ENCODE results near the gene C9orf152. TPM values are rescaled to one million over a fixed set of nuclear protein-coding genes. Genes with fewer than 3 reads are reported as not detected.

Gene C9orf152
- total RNA-seq, 3 donors from 2014 or later (not counting 1 experiment from before 2014, with no cell fraction given) = not detected

DNA sequence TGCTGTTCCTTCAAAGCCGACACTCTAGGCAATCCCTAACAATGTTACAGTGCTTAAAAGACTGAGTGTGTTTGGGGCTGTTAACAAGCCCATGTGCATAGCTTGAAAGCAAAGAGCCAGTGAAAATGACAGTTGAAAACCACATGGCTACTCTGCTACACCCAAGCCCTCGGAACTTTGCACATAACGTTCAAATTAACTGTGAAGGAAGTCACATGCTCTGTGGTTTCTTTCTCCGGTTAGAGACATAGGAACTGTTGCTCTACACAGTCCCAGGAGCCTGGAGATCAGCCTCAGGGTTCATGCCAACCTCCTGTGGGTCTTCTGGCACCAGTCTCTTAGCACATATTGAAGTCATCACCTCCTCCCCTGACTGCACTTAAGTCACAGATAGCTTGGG lies 51.1 kb downstream of the C9orf152 start:
- peaks cover 44% of the 10 kb centered on the region for H3K4me1 ChIP-seq (ENCODE audit: control insufficient read depth, insufficient read depth, low read length)
- H3K4me1 Mint-ChIP-seq = peaks cover 65 to 74% of the 10 kb centered on the region in 2 donors
- intact Hi-C loops (cut with micrococcal nuclease) = no loop called here
- H3K36me3 Mint-ChIP-seq = no peaks in the 10 kb centered on the region
- H3K36me3 ChIP-seq (ENCODE audit: control insufficient read depth, insufficient read depth, low read length) = peaks cover 14% of the 10 kb centered on the region
- H3K4me3 ChIP-seq (ENCODE audit: low read length) = no peak overlapping the region
- no peaks in the 10 kb centered on the region for H3K9me3 Mint-ChIP-seq
- 3% methylated on average over 4 of the region's 4 CpGs for WGBS (ENCODE audit: insufficient coverage)
- no peaks in the 10 kb centered on the region for H3K9me3 ChIP-seq (ENCODE audit: control insufficient read depth, insufficient read depth, low read length)
- TF ChIP-seq, protein P1, sequence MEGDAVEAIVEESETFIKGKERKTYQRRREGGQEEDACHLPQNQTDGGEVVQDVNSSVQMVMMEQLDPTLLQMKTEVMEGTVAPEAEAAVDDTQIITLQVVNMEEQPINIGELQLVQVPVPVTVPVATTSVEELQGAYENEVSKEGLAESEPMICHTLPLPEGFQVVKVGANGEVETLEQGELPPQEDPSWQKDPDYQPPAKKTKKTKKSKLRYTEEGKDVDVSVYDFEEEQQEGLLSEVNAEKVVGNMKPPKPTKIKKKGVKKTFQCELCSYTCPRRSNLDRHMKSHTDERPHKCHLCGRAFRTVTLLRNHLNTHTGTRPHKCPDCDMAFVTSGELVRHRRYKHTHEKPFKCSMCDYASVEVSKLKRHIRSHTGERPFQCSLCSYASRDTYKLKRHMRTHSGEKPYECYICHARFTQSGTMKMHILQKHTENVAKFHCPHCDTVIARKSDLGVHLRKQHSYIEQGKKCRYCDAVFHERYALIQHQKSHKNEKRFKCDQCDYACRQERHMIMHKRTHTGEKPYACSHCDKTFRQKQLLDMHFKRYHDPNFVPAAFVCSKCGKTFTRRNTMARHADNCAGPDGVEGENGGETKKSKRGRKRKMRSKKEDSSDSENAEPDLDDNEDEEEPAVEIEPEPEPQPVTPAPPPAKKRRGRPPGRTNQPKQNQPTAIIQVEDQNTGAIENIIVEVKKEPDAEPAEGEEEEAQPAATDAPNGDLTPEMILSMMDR (IDR thresholded peaks at IDR 0.05) = no peak
- DNase-seq (peak; percentile 22 to 71), ATAC-seq (peak; percentile 82 to 93 (median 92))
- H3K27me3 ChIP-seq (ENCODE audit: control insufficient read depth, insufficient read depth, low read length) = no peaks in the 10 kb centered on the region
- no peaks in the 10 kb centered on the region for H3K27me3 Mint-ChIP-seq (ENCODE audit: low read depth in 2 of 2)
- H3K27ac ChIP-seq (ENCODE audit: low read length) = peak overlapping the region; percentile 54
- H3K27ac Mint-ChIP-seq = peak overlapping the region; percentile 86 to 91
- peak overlapping the region; percentile 83 for H3K4me3 Mint-ChIP-seq

DNA sequence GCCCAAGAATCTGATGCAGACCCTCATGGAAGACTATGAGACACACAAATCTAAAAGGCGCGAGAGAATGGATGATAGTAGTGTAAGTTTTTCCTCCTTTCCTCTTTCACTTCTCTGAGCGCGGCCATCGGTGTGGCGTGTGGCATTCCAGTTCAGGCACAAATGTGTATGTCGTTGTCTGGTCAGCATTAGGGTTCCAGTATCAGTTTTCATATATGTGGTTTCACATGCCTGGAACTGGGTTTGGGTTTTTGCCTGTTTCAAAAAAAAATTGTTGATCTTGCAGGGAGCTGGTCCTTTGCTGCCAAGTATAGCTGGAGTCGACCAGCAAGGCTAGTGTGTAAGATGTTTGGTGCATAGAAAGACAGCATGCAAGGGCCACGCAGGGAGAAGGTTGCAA lies 51.5 kb downstream of the C9orf152 start:
- no peak overlapping the region for H3K4me3 ChIP-seq (ENCODE audit: low read length)
- H3K36me3 Mint-ChIP-seq = no peaks in the 10 kb centered on the region
- peaks cover 44% of the 10 kb centered on the region for H3K4me1 ChIP-seq (ENCODE audit: control insufficient read depth, insufficient read depth, low read length)
- no peaks in the 10 kb centered on the region for H3K27me3 Mint-ChIP-seq (ENCODE audit: low read depth in 2 of 2)
- intact Hi-C loops (cut with micrococcal nuclease) = no loop called here
- H3K9me3 Mint-ChIP-seq = no peaks in the 10 kb centered on the region
- peaks cover 65 to 74% of the 10 kb centered on the region in 2 donors for H3K4me1 Mint-ChIP-seq
- peak overlapping the region; percentile 83 for H3K4me3 Mint-ChIP-seq
- TF ChIP-seq, protein P1 (IDR thresholded peaks at IDR 0.05) = no peak
- DNase-seq = no peak
- peaks cover 14% of the 10 kb centered on the region for H3K36me3 ChIP-seq (ENCODE audit: control insufficient read depth, insufficient read depth, low read length)
- no peaks in the 10 kb centered on the region for H3K9me3 ChIP-seq (ENCODE audit: control insufficient read depth, insufficient read depth, low read length)
- peak overlapping the region; percentile 86 to 91 for H3K27ac Mint-ChIP-seq
- peak overlapping the region; percentile 54 for H3K27ac ChIP-seq (ENCODE audit: low read length)
- H3K27me3 ChIP-seq (ENCODE audit: control insufficient read depth, insufficient read depth, low read length) = no peaks in the 10 kb centered on the region
- no peak for ATAC-seq
- 30% methylated on average over 9 of the region's 9 CpGs for WGBS (ENCODE audit: insufficient coverage)

DNA sequence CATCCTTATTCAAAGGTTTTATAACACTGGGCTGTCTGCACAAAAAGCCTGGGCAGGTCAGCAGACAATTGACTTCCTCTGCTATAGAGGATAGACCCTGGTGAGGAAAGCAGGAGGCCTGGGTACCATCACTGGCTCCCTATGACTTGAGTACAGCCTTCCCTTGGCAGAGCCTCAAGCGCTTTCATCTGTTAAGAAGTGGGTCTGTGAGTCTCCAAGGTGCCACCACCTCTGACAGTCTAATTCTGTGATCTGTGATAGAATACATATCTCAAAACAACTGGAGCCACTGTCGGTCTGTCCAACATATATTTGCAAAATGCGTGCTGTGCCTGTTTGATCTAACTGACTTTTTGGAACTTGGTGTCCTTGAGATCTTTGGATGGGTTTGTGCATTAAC lies 52.2 kb downstream of the C9orf152 start:
- Histone ChIP-seq H3K27ac (ENCODE audit: low read length) (peak overlapping the region; percentile 54), H3K9me3 (ENCODE audit: control insufficient read depth, insufficient read depth, low read length) (no peaks in the 10 kb centered on the region), H3K27me3 (ENCODE audit: control insufficient read depth, insufficient read depth, low read length) (no peaks in the 10 kb centered on the region), H3K4me3 (ENCODE audit: low read length) (no peak overlapping the region), H3K4me1 (ENCODE audit: control insufficient read depth, insufficient read depth, low read length) (peaks cover 44% of the 10 kb centered on the region), H3K36me3 (ENCODE audit: control insufficient read depth, insufficient read depth, low read length) (peaks cover 8% of the 10 kb centered on the region)
- Mint-ChIP-seq H3K36me3 (no peaks in the 10 kb centered on the region), H3K27me3 (ENCODE audit: low read depth in 2 of 2) (no peaks in the 10 kb centered on the region), H3K9me3 (no peaks in the 10 kb centered on the region), H3K4me3 (peak overlapping the region; percentile 83), H3K4me1 (peaks cover 65 to 74% of the 10 kb centered on the region in 2 donors), H3K27ac (peak overlapping the region; percentile 86 to 91)
- no peak for DNase-seq
- intact Hi-C loops (cut with micrococcal nuclease) = no loop called here
- no peak for ATAC-seq
- TF ChIP-seq, protein P1 (IDR thresholded peaks at IDR 0.05) = no peak
- WGBS (ENCODE audit: insufficient coverage) = 80% methylated on average over 3 of the region's 3 CpGs

DNA sequence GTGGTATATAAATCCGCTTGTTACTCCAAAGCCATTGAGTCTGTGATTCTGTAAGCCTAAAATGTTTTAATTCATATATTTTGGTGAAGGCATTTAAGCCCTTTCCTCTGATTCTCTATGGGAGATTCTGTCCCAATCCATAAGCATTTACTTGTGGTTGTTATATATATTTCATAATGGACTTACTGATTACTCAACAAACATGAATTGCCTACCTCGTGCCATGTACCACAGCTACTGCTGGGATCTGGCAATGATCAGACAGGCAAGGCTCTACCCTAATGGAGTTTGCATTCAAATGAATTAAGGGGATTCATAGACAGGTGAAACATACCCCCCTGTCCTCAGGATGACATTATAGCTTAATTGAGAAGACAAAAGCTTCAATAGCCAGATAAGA lies 54.5 kb downstream of the C9orf152 start:
- H3K36me3 Mint-ChIP-seq = peaks cover 9% of the 10 kb centered on the region
- Histone ChIP-seq H3K4me1 (ENCODE audit: control insufficient read depth, insufficient read depth, low read length) (peaks cover 64% of the 10 kb centered on the region), H3K36me3 (ENCODE audit: control insufficient read depth, insufficient read depth, low read length) (no peaks in the 10 kb centered on the region), H3K27ac (ENCODE audit: low read length) (no peak overlapping the region), H3K4me3 (ENCODE audit: low read length) (no peak overlapping the region), H3K9me3 (ENCODE audit: control insufficient read depth, insufficient read depth, low read length) (peaks cover 2% of the 10 kb centered on the region), H3K27me3 (ENCODE audit: control insufficient read depth, insufficient read depth, low read length) (no peaks in the 10 kb centered on the region)
- peak overlapping the region in 1 of 2 donors; percentile 59 for H3K27ac Mint-ChIP-seq
- intact Hi-C loops (cut with micrococcal nuclease) = loop anchor here (1.0 to 2.0 kb wide), 4 partner anchors 250 to 909 kb away; no protein-coding TSS in a partner anchor
- no peaks in the 10 kb centered on the region for H3K27me3 Mint-ChIP-seq (ENCODE audit: low read depth in 2 of 2)
- no peaks in the 10 kb centered on the region for H3K9me3 Mint-ChIP-seq
- 75% methylated on average over 2 of the region's 2 CpGs for WGBS (ENCODE audit: insufficient coverage)
- no peak overlapping the region for H3K4me3 Mint-ChIP-seq
- TF ChIP-seq, protein P1 (IDR thresholded peaks at IDR 0.05) = no peak
- DNase-seq = no peak
- no peak for ATAC-seq
- H3K4me1 Mint-ChIP-seq = peaks cover 86 to 88% of the 10 kb centered on the region in 2 donors
